Choroid plexus epithelial cell (primary cell): ENCODE data around the gene RBBP8NL.

ENCODE experiments used
- DNase-seq: peaks from one replicate; pipeline ENCODE4 v3.0.0-alpha.2; 2010; ENCODE audit warnings: low read depth
- H3K4me3 ChIP-seq: 2 replicates; pipeline ENCODE4 v1.5.1; 2011; ENCODE audit warnings: low read depth, mild to moderate bottlenecking, control low read depth, low read length, moderate library complexity
- TF ChIP-seq, protein P1 (sequence below): conservative IDR thresholded peaks from 2 replicates; pipeline ENCODE4 v1.5.1; 2011; ENCODE audit warnings: low read depth, mild to moderate bottlenecking, control low read depth, inconsistent platforms, low read length, moderate library complexity

Gene RBBP8NL

DNA sequence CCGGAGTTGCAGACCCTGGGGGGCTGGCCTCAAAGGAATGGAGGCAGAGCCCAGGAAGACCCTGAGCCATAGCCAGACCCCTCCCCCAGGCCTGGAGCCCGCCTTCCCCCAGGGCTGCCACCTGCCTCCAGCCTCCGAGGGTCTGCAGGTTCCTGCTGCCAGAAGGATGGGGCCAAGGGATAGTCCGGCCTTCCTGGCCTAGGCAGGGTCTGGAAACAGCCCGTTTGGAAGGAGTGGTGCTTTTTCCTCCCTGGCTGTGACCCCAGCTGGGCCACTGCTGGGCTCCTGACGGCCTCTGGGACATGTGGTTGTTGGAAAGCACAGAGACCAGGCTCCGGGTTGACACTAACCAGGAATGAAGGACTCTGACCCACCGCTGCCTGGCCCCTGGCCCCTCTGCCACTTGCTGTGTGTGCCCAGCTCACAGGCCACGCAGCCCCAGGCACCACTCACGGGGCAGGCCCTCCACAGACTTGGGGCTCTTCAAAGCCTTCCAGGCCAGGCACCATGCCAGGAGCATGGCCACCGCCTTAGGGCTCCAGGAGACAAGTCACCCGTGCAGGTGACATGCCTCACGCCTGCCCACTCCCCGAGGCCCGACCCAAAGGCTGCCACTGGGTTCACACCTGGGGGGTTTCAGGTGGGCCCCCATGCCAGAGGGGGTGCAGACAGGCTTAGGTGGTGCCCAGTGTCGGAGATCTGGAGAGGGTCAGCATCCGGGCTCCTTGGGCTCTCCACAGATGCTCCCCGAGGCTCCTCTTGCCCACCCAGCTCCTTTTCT is 56.3 kb downstream of the RBBP8NL start:
- no peak overlapping the region for H3K4me3 ChIP-seq
- DNase-seq: no peak
- TF ChIP-seq, protein P1, sequence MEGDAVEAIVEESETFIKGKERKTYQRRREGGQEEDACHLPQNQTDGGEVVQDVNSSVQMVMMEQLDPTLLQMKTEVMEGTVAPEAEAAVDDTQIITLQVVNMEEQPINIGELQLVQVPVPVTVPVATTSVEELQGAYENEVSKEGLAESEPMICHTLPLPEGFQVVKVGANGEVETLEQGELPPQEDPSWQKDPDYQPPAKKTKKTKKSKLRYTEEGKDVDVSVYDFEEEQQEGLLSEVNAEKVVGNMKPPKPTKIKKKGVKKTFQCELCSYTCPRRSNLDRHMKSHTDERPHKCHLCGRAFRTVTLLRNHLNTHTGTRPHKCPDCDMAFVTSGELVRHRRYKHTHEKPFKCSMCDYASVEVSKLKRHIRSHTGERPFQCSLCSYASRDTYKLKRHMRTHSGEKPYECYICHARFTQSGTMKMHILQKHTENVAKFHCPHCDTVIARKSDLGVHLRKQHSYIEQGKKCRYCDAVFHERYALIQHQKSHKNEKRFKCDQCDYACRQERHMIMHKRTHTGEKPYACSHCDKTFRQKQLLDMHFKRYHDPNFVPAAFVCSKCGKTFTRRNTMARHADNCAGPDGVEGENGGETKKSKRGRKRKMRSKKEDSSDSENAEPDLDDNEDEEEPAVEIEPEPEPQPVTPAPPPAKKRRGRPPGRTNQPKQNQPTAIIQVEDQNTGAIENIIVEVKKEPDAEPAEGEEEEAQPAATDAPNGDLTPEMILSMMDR: no peak

DNA sequence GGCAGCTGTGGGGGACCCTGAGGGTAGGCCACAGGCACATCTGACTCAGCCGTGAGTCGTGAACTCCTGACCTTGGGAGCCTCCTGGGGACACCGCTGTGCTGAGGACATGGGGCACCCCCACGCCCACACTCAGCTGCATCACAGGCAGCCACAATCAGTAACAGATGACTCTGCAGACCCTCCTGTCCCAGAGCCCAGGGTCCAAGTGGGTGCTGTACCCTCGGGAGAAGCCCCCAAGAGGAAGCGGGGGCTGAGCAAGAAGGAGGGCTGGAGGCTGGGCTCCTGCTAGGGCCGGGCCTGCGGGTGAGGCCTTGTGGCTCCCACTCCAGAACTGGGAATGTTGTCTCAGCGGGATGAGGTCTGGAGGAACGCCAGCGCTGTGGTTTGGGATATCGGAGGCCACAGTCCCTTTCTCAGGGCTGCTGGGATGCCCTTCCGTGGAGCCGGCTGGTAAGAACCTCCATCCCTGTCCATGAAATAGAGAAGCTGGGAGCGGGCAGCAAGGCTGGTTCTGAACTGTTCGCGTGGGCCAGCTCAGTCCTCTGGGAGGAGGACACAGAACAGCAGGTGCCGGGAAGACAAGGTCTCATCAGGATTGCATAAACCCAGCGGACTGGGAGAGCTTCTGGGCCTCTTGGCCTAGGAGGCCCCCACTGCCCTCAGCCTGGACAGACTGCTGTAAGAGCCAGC is 57.1 kb downstream of the RBBP8NL start:
- H3K4me3 ChIP-seq: no peak overlapping the region
- no peak for DNase-seq
- TF ChIP-seq, protein P1: no peak

DNA sequence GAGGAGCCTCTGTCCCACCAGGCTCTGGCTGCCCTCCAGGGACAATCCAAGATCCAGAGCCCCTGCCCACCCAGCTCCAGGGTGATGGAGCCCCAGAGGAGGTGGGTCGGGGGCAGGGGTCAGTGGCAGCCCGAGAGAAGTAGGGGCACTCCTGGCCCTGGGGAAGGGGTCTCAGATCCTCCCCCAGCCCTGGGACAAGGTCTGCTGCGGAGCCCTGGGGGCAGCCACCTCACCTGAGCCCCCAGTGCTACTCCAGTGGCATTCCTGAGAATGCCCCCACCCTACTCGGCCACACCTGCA is 57.6 kb downstream of the RBBP8NL start:
- no peak for DNase-seq
- TF ChIP-seq, protein P1: no peak
- no peak overlapping the region for H3K4me3 ChIP-seq

DNA sequence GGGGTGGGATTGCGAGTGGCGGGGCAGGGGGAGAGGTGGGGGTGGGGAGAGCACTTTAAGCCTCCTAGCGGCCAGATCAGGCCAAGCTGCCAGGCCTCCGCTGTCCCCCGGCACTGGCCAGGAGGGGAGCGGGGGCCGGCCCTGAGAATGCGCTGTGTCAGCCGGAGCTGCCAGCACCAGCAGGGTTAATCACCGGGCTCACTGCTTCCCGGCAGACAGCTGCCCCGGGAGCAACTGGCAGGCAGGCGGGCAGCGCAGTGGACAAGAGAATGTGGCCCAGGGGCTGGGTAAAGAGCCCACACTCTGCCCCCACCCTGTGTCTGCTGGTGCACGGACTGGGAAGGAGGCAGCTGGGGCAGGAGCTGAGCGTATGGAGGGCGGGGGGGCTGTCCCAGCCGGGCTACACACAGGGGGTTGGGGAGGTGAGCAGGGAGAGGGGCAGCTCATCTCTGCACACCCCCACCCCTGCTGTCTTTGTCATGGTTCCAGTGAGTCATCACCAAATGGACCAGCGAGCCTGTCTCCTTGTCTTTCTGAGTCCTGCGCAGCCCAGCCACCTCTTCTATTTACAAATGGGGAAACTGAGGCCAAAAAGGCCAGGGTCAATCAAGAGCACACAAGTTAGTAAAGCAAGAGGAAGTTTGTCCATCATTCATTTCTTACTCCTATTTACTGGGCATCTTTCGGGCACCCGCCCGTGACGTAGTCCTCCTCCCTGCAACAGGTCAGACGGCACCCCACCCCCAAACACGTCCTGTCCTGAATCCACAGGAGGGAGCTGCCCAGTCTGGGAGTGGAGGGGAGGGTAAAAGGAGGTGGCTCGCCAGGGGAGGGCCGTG is 58.1 kb downstream of the RBBP8NL start:
- TF ChIP-seq, protein P1: peak; percentile 41
- DNase-seq: no peak
- H3K4me3 ChIP-seq: peak overlapping the region; percentile 3

DNA sequence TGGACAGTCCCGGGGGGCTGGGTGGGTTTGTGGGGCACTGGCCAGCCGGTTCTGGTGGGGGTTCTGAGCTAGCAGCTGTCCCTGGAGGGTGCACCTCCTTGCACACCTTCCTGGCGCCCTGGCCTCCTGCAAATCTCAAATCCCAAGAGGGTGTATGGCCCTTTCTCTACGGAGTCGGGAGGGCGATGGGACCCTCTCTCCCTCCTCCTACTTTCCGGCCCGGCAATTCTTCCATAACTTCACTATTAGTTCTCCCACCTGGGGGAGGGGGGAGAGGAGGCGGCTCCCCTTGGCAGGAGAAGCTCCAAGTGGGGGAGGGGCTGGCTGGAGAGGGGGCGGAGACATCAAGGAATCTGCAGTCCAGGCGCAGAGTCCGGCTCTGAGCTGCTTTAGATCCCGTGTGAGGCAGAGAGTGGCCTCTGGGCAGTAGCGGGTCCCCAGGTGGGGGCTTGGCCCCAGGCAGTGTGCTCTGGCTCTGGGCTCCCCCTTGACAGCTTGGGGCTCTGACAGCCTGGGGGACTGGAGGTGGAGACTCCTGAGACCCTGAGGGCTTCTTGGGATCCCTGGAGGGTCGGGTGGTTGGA is 58.9 kb downstream of the RBBP8NL start:
- DNase-seq: no peak
- peak overlapping the region; percentile 24 for H3K4me3 ChIP-seq
- TF ChIP-seq, protein P1: no peak

DNA sequence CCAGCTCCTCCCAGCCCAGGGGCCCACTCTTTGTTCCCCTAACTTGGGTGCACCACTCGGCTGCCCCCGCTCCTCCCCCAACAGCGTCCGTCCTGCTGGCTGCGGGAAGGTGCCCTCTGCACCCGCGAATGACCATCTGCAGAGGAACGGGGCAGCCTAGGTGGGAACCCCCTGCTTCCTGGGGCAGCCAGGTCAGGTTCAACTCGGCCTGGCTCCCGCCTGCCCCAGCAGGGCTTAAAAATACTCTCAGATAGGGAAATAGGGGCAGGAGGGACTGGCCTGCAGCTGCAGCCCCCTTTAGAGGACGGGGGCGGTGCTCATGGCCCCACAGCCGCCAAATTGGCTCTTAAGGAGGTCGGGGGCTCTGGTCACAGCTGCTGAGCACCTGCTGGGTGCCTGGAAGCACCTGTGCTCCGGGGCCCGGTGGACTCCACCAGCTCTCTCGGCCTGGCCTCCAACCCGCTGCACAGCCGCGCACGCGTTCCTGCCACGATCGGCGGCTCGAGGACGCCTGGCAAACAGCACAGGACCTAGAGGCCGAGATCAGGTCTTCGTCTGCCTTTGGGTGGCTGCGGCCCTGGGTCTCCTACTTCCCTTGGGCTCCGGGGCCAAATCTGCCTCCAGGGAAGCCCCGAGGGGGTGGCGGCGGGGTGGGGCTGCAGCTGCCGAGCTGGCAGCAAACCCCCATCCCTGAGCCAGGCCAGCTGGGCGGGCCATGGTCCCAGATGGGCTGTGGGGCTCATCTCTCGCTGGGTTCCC is 59.5 kb downstream of the RBBP8NL start:
- TF ChIP-seq, protein P1: no peak
- no peak for DNase-seq
- no peak overlapping the region for H3K4me3 ChIP-seq
